WI38 (cell line): Measurements from ENCODE around the gene MS4A8.
"Not testable (repeated sequence)": the region's sequence is repeated elsewhere in the genome, so short reads cannot be mapped to it uniquely, and the experiment has no call there.

ENCODE experiments used
- H3K4me3 ChIP-seq: 2 replicates; pipeline ENCODE4 v1.5.1; 2011; ENCODE audit warnings: low read depth, mild to moderate bottlenecking, control low read depth, low read length
- TF ChIP-seq, protein P1 (sequence below): IDR thresholded peaks from 2 replicates; pipeline ENCODE4 v1.5.1; 2012; ENCODE audit warnings: low read depth, mild to moderate bottlenecking, control low read depth, low read length

Gene MS4A8, protein sequence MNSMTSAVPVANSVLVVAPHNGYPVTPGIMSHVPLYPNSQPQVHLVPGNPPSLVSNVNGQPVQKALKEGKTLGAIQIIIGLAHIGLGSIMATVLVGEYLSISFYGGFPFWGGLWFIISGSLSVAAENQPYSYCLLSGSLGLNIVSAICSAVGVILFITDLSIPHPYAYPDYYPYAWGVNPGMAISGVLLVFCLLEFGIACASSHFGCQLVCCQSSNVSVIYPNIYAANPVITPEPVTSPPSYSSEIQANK

DNA sequence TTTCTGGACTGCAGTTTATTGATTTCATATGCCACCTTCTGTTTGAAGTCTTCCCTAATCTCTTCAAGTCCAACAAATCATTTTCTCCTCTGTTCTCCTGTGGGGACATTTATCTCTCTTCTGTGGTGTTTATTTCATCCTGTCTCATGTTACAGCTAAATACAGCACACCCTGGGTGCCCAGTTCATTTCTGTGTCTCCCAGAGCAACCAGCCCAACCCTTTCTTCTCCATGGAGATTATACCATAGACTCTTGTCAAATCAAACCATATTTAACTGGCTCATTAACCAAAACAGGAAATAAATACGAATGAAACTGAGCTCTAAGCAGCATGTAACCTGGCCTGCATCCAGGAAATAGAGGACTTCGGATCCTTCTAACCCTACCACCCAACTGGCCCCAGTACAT lies at the start of gene MS4A8:
Gene MS4A8 (plus strand): TSS at position 329 of the 408 bp plus-strand sequence. CDS start 1,249 bp downstream, outside the sequence.
- TF ChIP-seq, protein P1, sequence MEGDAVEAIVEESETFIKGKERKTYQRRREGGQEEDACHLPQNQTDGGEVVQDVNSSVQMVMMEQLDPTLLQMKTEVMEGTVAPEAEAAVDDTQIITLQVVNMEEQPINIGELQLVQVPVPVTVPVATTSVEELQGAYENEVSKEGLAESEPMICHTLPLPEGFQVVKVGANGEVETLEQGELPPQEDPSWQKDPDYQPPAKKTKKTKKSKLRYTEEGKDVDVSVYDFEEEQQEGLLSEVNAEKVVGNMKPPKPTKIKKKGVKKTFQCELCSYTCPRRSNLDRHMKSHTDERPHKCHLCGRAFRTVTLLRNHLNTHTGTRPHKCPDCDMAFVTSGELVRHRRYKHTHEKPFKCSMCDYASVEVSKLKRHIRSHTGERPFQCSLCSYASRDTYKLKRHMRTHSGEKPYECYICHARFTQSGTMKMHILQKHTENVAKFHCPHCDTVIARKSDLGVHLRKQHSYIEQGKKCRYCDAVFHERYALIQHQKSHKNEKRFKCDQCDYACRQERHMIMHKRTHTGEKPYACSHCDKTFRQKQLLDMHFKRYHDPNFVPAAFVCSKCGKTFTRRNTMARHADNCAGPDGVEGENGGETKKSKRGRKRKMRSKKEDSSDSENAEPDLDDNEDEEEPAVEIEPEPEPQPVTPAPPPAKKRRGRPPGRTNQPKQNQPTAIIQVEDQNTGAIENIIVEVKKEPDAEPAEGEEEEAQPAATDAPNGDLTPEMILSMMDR = no peak
- H3K4me3 ChIP-seq = no peak within 1 kb of the TSS

DNA sequence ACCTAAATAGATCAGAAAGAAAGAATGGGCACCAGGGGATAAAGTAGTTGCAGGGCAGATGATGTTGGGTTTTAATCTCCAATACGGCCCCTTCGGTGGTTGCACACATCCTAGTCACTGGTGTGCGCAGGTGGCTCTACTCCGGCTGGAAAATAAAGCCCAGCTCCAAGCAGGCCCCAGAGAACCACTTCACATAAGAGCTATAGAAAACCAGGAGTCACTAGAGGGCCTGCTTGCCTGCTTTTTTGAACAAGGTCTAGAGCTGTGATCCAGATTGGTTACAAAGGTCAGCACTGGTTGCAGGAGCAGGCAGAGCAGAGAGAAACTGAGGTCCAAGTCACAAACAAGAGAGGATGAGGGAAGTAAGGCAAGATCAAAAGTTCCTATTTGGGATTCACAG lies 41.5 kb upstream of the MS4A8 start:
- TF ChIP-seq, protein P1 = no peak

DNA sequence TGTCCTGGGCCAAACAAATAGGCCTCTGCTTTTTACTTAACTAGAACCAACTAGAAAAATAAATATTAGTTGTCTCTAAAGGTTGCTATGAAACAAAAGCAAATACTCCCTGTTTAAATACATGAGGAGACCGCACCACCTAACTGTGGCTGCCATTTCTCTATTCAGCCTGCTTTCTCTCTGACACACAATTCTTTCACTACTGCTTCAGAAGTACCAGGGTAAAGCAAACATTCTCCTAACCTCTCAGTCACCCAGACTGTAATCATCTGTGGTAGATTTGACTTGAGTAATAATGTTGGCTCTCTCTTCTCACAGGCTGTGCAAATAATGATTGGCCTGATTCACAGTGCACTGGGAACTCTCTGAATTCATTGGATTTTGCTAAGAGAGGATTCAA lies 41.0 kb upstream of the MS4A8 start:
- TF ChIP-seq, protein P1 = no peak
- H3K4me3 ChIP-seq = no peak overlapping the region

More for the DNA sequence above, 41.5 kb upstream of the MS4A8 start:
- no peak overlapping the region for H3K4me3 ChIP-seq

DNA sequence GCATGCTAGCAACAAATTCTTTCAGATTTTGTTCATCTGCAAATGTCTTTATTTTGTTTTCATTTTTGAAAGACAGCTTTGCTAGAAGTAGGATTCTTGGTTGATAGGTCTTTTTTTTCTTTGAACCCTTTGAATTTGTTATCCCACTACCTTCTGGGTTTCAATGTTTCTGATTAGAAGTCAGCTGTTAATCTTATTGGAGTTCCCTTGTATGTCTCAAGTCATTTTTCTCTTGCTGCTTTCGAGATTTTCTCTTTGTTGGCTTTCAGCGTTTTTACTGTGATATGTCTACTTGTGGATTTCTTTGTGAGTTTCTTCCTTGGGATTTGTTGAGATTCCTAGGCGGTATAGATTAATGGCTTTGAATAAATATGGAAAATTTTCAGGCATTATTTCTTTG lies 27.2 kb upstream of the MS4A8 start:
- no peak overlapping the region for H3K4me3 ChIP-seq
- TF ChIP-seq, protein P1 = no peak

DNA sequence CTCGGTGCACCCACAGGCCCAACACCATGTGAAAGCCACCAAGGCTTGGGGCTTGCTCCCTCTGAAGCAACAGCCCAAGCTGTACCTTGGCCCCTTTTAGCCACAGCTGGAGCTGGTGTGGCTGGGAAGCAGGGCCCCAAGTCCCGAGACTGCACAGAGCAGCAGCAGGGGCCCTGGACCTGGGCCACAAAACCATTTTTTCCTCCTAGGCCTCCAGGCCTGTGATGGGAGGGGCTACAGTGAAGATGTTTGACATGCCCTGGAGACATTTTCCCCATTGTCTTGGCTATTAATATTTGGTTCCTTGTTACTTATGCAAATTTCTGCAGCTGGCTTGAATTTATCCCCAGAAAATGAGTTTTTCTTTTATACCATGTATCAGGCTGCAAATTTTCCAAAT lies 21.2 kb upstream of the MS4A8 start:
- H3K4me3 ChIP-seq = not testable (repeated sequence)

DNA sequence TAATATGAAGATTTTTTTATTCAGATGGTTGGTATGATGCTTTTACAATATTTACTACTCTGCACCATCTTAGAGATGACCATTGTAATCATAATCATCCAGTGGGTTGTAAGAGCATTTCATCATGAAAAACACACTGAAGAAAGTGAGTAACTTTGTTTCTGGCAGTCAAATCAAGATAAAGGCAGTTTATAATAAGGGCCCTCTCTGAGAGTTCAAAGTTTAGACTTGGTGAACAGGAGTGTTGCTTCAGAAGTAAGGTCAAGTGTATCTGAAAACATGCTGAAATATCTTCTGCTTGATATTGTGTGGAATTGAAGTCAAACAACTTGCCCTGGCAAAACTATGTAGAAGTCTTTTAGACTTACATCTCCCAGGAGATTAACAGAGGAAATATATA lies 19.5 kb upstream of the MS4A8 start:
- TF ChIP-seq, protein P1 = no peak

DNA sequence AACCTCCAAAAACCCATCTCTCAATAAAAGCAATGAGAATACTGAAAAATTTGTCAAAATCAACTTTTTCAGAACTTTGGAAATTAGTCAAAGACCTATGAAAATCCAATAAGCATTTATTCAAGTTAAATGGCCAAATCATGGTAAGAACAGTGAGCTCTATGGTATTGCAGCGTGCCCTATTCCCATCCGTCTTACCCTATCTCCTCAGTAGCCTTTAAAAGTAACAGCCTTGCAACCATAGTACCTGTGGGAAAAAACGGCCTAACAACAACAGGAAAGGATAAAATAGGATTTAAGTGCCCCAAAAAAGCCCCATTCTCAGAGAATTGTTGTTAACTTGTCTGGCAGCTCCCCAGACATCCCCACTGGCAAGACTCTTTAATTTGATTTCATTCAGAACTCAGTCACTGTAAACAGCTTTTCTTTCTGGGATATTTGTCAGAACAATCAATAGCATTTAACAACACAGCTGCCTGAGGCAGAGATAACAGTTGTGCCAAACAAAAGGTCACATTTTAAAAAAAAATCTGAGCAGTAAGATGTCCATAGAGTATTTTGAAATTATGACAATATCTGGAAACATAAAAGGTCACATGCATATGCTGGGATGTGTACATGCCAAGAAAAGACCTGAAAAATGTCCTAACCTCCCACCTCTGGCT lies 18.8 kb upstream of the MS4A8 start:
- H3K4me3 ChIP-seq = no peak overlapping the region
- TF ChIP-seq, protein P1 = no peak

More for the DNA sequence above, 19.5 kb upstream of the MS4A8 start:
- no peak overlapping the region for H3K4me3 ChIP-seq

DNA sequence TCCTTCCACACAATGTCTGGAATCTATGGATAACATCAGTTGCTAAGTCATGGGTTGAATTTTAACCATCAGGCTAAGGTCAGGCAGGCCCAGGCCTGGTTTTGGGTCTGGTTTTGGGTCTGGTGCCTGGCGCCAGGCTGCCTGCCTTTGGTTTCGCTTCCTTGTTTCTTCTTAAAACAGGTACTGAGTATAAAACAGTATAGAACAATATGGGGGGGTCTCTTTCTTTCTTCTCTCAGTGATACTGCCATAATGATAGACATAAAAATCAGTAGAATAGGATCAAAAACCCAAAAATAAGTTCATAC lies 14.9 kb upstream of the MS4A8 start:
- H3K4me3 ChIP-seq = not testable (repeated sequence)
